GM19238 (cell line): ENCODE measurements around the gene SLC38A10.
A peak's percentile ranks its signal among the peaks of the same experiment; 100 is the strongest.

ENCODE experiments used
- DNase-seq: peaks from one replicate; pipeline ENCODE4 v3.0.0; 2011; ENCODE audit warnings: low spot score; ENCODE audit not compliant: insufficient read length

SLC38A10 gene

DNA sequence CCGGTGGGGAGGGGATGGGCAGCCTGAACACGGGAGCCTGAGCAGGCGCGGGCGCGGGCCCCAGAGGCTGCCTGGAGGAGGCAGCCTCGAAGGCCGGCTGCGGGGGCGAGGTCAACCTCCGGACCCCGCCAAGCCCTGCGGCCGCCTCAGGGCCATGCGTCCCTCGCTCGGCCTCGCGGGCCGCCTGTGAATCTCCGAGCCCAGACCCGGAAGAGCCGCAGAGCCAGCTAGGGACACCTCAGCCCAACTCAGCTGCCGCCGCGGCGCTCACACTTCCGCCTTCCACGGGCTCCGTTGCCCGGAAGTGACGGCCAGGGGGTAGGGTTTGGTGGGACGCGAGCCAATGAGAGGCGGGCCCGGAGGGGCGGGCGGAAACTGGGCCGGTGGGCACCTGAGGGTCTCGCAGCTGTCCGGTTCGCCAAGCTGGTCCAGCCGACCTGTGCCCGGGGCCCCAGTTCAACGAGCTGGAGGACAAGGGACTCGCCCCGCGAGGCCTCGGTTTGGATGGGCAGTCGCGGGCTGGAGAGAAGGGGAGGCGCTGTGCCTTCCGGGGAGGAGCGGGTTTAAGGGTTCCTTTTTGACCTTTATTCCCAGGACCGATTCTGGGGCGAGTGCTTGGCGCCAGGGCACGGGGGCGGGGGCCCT lies at the start of gene SLC38A10:
Gene SLC38A10 (minus strand): TSS at position 277 of the 645 bp plus-strand sequence. CDS start 386 bp downstream, outside the sequence.
- DNase-seq, result peak; percentile 100

DNA sequence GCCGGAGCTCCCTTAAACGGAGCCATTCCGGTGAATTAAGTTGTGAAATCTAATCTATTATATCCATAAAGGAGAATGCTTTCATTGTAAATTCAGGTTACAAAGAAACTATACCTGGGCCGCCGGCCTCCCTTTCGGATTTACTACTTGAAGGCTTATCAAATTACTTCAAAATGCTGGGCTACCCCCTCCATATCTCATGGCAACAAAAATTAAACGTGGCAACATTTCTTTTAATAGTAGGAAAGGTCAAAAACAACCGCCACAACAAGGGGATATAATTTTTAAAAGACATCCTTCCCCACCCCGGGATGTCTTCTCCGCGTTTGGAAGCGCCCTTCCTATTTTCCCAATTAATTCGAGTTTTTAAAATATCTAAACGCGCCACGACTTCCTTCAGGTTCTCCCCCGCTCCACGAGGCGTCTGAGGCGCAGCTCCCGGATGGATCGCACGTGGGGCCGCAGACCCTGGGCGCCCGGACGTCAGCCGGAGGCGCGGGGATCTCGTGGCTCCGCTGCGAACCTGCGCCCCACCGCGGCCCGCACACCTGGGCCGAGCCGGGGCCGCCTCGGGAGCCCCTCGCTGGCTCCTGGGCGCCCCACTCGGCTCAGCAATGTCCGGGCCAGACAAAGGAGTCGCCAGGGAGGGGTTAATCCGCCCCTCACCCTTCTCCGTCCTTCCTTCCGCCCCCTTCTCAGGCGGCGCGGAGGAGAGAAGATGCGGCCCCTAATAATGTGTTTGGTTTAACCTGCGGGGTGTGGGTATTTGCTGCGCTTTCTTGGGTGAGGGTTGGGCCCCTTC lies 47.4 kb upstream of the SLC38A10 start:
- no peak for DNase-seq

DNA sequence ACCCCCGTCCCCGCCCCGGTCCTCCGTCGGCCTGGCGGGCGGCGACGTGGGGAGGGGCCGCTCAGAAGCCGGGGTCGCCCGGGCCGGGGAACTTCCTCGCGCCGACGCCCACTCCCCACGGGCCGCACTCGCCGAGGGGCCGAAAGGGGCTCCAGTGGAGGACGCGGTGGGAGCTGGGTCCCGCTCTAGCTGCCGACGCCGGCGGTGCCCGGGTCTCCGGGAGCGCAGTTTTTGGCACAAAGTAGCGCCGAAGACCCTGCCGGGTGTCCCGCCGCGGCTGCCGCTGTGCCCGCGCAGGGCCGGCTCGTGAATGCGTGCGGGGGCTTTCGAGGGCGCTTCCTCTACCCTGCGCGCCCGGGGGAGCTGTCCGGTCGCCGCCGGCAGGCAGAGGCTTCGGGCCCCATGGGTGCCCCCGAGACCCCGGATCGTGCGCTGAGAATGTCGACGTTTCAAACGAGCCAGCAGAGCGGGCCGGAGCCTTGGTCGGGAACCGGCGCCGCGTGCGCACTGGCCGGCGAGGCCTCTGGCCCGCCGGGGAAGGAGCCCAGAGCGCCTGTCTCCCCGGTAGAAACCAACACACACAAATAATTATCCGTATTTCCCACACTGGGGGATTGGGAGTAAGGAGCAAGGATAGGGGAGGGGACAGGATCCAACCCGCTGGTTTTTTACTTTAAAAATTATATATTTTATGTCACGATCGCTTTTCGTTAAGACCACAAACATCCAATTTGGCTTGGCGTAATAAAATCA lies 46.6 kb upstream of the SLC38A10 start:
- DNase-seq, result no peak

DNA sequence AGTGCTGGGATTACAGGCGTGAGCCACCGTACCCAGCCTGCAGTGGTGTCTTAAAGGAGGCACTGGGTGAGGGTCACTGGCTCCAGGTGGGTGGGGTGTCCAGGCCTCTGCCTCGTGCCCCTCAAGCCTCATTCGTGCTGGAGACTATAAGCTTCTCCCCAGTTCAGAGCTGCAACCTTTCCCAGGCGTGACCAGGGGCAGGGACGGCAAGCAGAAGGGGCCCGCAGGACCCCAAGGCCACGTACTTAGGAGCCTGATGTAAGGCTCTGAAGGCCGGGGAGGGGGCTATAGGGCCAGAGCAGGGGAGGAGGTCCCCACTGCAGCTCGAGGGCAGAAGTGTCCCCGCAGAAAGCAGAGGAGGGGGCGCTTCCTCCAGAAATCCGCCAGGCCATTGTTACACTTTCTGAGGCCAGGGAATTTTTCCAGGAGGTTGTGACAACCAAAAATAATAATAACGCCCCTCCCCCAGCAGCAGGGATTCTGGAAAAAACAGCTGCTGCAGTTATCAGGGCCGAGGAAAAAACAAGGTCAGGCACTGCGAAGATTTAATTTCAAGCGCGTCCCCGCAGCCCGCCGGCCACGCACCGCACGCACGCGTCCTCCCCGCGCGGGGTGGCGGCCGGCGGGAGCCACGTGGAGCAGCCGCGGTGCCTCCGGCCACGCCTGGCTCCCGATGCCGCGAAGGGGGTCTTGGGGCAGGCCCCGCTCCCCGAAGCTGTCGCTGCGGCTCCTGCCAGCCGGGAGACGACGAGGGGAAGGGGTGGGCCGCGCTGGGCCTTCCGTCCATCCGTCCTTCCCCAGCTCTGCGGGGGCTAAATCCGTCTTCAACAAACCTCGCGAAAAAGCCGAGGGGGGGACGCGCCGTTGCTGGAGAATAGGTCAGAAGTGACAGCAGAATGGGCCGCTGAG lies 45.8 kb upstream of the SLC38A10 start:
- DNase-seq, result no peak

DNA sequence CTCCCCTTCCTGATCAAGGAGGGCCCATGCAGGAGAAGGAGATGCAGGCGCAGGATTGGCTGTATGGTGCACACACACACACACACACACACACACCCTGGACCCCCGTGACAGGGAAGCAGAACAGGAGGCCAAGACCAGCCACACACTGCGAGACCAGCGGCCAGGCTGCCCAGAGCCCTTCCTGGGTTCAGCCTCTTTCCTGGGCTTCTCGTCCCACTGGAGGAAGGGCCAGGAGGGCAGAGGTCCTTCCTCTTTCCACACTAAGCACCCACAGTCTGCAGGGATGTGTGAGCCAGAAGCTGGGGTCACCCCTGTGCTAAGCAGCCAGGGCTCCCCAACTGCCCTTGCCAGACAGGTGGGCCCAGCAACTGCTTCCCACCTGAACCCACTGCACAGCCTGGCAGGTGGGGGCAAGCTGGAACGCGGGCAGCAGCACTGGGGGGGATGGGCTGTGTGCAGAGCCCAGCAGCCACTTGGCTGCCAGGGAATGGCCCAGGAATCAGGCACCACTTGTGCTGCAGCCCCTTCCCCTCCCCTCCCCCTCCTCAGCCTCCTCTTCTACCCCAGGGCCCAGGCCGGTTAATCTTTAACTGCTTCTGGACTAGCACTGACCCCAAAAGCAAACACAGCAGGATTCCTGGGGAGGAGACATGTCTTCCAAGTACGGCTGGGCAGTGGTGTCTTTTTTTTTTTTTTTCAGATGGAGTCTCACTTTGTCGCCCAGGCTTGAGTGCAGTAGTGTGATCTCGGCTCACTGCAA lies 44.6 kb upstream of the SLC38A10 start:
- DNase-seq, result no peak

DNA sequence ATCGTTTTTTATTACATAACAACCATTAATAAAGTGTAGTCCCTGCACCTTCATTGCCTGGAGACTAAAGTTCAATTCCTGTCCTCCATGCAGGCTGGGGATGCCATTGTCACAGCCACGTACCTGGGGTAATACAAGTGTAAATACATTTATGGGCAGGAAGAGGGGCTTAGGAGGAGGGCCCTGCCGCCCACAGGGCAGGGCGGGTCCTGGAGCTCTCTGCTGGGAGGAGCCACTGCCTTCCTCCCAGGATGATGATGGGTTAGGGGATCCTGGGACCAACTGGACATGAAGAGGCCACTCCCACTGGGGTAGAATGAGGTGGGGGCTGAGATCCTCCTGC lies 44.1 kb upstream of the SLC38A10 start:
- DNase-seq, result no peak

DNA sequence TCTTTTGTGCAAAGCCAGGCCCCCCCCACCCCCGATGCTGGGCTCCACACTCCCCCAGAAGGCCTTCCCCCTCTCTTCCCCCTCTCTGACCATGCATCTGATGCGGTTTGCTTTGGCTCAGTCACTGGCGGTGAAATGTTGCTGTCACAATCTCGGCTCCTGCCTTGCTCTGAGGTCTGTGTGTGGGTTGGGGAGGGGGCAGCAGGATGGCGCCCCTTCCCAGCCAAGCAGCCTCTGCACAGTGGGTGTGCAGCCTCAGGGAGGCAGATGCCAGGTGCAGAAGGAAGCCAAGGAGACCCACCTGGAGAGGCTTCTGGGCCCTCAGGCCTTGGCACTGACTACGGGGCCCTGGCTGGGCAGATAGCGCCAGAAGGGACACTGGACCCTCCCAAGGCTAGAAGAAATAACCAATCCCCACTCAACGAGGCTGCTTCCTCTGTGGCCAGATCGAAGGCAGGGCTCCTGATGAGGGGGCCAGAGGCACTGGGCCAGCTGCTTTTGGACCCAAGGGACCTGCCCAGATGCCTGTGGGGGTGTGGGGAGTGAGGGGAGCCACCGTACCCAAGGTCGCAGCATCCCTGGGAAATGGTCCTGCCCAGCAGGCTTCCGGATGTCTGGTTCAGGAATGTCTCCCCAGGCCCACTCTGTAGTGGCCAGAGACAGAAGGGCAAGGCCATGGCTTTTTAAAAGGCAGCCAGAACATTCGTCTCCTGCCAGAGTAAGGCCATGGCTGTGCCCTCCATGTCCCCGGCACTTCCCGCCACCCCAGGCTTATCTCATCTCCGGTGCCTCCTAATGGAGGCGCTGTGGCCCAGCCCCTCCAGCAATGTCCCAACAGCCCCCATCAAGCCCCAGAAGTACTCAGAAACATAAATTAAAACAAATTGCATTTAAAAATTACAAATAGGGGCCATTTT lies 43.4 kb upstream of the SLC38A10 start:
- no peak for DNase-seq

DNA sequence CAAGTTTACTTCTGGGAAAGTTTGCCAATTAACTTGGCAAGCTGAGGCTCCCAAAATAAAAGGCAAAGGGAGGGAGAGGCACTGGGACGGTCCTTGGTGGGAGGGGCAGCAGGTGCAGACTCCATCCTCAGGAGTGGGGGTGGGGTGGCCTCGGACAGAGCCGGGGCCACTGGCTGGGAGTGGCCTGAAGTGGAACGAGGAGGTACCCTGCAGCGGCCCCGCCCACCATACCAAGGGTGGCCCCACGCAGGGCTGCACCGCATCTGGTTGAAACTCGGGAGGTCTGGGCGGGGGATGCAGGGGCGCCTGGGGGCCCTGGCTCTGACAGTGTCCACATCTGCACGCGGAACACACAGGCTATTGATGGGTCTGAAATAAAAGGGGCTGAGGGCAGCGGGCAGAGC lies 42.4 kb upstream of the SLC38A10 start:
- DNase-seq, result no peak

DNA sequence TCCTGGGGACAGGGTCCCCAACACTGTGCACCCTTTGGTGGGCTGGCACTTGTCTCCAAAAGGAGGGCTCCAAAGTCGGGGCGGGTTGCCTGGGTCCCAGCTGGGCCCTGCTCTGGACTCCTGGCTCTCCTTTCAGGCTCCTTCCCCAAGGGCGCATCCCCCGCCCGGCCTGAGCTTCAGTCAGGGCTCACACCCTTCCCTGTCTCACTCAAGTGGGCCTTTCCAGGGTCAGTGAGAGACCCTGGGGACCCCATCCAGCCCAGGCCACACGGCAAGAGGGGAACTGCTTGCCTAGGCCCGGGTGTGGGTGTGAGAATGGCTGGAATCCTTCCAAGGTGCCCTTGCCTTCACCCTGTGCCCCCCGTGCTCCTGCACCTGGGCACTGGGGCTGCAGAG lies 41.8 kb upstream of the SLC38A10 start:
- DNase-seq, result no peak

DNA sequence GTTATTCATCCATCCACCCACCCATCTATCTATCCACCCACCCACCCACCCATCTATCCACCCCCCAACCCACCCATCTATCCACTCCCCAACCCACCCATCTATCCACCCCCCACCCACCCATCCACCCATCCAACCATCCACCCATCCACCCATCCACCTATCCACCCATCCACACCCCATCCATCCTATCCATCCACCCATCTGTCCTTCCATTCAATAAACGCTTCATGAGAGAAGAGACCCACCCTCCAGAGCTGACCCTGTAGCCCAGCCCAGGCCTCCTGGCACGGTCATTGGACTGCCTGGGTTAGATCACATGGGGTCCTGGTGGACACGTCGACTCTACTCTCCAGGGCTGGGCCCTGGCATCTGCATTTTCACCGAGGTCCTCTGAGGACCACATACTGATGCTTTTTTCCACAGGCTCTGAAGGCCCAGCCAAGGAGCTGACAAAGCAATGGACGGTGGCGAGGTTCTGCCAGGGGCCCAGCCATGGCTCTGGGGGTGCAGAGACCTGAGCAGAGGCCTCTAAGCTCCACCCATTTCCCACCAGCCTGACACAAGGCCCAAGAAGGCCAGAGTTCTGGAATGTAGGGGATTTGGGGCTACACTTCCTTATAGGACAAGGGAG lies 41.3 kb upstream of the SLC38A10 start:
- DNase-seq, result no peak

DNA sequence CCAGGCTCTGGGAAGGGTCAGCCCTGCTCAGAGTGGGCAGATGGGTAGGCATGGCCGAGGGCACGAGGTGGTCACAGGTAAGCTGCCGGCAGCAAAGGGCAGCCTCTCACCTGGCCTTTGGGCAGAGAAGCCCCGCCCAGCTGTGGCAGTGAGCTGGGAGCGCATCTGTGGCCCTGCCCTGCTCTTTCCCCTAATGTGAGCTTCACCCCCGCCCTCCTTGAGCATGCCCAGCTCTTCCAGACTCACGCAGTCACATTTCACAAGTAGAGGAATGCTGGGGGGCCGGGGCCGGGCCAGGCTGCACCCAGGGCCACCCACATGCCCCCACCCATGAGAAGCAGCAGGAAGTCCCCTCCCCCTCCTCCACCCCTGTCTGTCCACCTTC lies 40.7 kb upstream of the SLC38A10 start:
- no peak for DNase-seq

DNA sequence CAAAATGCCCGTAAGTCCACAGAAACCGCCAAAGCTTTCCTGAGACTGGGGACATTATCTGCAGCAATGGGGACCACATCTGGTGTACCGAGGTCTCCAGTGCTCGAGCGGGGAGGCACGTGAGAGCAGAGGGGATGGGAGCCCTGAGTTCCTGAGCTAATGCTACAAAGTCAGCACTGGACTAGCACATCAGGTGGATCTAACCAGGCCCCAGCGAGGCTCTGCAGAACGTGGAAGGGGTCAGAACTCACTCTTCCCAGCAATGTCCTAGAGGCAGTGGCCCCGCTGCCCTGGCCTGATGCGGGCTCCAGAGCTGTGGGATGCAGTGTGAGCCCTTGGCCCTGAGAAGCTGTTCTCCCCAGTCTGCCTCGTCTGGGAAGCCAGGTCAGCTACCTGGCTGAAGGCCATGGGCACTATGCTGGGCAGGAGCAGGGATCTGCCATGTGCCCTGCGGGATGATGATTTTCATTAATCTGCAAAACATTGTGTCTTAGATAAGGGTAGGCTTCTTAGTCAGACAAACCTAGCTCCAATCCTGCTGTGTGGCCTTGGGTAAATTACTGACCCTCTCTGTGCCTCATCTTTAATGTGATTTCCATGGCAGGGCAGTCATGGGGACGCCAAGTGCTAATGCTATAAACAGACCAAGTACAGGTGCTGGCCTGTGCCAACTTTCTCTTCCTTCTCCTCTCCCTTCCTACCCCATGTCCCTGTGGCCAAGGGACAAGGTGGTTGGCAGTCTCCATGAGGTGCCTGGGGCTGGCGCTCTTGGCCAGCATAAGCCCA lies 40.1 kb upstream of the SLC38A10 start:
- DNase-seq, result no peak

DNA sequence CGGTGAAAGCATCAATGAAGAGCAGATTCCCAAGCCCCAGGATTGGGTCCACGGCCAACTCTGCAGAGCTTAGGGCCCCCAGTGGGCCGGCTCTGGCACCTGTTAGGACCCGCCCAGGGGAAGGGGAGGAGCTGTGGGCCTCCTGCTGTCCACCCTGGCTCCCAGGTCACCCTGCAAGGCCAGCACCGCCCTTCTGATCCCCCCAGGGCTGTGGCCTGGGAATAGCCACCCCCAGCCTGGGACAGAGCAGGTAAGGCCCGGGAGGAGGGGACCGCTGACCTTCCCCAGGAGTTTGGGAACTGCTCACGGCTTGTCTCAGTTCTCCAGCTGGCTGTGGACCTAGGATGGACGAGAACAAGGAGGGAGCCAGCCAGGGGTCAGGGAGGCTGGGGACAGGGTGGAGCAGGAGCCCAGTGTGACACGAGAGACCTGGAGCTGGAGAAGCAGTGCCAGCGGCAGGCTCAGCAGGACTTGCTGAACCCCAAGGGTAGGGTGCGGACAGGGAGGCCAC lies 39.3 kb upstream of the SLC38A10 start:
- no peak for DNase-seq

DNA sequence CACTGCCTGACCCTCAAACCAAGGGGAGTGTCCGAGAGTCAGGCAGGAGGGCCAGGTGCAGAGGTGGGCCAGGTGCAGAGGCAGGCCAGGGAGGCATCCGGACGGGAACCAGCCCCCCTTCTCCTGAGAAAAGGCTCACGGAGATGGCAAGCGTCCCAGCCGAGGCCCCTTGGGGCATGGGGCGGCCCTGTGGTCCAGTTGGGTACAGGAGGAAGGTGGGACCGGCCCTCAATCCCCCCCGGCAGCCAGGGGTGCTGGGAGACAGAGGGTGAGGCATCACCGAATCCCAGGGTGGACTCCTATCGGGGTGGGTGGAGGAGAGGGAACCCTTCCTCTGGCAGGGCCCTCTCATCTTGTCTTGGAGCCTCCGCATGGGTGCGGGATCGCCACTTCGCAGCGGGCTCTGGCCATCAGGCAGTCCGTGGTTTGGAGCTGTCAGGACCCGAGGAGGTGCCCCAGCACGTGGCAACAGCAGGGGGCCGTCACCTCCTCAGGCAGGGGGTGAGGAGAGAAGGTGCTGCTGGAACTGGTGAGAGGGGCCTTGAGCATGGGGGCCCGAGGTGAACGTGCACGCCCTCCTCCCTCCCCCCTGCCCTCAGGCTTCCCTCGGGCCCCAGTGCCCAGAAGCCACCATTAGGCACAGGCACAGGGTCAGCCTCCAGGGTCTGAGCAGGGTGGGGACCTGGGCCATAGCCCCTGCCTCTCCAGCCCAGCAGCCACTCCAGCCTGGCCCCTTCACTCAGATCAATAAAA lies 38.7 kb upstream of the SLC38A10 start:
- no peak for DNase-seq

DNA sequence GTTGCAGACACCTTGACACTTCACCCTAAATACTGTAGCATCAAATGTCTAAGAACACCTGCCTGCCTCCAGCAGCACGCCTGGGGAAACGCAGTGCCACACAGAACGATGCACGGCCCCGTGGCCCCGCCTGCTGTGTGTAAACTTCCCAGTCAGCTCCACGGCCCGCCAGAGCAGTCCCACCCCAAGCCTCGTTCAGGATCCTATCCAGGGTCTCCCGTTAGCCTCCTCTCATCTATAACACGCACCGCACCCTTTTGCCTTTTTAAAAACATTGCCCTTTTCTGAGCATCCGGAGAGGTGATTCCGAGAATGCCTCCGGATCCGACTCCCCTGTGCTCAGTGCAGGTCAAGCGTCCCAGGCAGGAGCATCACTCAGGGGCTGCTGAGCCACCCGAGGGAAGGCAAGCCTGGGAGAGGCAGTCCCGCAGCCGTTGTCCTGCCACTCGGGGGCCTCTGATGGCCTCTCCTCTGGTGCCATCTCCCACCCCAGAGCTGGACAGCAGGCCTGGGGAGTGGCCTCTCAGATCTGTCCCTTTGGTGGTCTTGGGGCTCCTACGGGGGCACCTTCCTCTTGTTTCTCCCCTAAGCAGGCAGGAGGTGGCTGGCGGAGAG lies 37.9 kb upstream of the SLC38A10 start:
- no peak for DNase-seq

DNA sequence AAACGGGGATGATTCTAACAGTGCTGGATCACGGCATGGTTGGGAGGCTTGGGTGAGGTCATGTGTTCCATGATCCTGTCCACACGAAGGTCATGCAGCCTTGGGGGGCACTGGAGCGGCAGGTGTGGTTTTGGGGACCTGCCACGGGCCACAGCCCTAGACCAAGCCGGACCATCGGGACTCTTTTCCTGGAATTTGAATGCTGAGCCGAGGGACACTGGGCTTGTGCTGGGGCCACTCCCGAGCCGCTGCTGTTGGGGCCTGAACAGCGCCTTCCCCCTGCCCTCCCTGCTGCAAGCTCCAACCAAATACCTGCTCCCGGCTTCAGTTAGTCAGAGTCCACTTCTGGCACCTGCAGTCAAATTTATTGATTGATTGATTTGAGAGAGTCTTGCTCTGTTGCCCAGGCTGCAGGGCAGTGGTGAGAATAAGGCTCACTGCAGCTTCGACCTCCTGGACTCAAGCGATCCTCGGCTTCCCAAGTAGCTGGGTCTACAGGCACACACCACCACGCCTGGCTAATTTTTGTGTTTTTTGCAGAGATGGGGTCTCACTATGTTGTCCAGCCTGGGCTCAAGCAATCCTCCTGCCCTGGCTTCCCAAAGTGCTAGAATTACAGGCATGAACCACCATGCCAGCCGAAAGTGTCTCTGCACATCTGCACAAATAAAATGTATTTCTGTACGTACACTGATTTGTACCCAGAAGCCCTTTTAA lies 37.2 kb upstream of the SLC38A10 start:
- DNase-seq, result no peak
